OCI-M2 (cell line): ENCODE measurements around the gene TMEM40.
"Not testable (repeated sequence)": the region's sequence is repeated elsewhere in the genome, so short reads cannot be mapped to it uniquely, and the experiment has no call there.

Experiments
- DNase-seq: peaks from one replicate; lab custom pipeline; 2025; ENCODE audit not compliant: unreplicated experiment; lab: John Stamatoyannopoulos, UW

TMEM40 gene

DNA sequence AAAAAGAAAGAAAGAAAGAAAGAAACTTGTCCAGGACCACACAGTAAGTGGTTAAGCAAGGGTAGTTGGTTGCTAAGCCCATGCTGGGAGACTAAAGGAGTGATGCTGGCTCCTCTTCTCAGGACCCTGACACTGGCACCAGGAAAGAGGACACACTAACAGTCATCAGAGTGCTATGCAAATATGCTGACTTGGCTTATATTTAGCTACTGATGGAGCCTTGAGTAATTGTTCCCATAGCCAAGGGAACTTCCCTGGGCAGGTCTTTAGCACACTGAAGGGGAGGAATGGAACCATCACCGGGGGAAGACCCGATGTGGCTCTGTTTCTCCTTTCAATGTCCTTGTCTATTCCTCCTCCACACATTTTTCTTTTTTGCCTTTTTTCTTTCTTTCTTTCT, 6.2 kb downstream of the TMEM40 start:
- no peak for DNase-seq

DNA sequence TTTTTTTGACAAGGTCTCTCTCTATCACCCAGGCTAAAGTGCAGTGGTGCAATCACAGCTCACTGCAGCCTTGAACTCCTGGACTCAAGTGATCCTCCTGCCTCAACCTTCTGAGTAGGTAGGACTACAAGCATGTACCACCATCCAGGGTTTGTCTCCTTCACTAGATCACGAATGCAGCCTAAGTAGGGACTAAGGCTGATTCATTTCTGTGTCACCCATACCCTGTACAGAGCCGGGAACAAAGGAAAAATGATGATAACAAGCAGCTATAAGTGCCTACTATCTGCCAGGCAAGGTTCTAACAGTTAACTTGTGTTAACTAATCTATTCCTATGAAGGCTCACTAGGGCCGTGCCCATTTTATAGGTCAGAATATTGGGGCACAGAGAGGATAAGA, 7.0 kb downstream of the TMEM40 start:
- DNase-seq, result no peak

DNA sequence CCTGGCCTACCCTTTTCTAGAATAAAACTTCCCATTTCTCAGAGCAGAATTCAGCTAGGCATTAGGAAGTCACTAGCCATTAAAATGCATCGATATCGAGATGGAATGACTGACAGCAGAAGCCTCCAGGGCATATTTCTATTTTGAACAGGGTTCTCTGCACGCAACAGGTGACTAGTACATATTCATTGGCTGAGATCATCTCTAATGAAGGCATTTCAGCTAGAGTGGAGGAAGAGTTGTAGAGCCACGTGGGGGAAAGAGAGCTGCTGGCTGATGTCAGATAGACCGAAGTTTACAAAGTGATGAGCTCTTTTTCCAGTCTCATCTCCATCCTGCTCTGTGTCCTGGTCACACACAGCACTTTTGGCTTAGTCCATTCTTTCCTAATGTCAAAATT, 7.5 kb downstream of the TMEM40 start:
- DNase-seq, result no peak

DNA sequence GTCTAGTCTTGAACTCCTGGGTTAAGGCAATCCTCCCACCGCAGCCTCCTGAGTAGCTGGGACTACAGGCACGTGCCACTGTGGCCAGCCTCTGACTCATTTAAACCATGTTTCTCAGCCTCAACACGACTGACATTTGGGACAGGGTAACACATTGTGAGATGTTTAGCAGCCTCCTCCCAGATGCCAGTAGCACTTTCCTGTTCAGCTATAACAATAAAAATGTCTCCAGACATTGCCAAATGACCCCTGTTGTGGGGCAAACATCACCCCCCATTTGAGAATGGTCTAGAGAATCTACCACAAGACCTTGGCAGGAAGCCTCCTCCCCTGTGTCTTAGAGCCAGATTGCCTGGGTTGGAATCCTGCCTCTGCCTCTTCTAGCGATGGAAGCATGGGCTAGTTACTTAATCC, 8.4 kb downstream of the TMEM40 start:
- no peak for DNase-seq

DNA sequence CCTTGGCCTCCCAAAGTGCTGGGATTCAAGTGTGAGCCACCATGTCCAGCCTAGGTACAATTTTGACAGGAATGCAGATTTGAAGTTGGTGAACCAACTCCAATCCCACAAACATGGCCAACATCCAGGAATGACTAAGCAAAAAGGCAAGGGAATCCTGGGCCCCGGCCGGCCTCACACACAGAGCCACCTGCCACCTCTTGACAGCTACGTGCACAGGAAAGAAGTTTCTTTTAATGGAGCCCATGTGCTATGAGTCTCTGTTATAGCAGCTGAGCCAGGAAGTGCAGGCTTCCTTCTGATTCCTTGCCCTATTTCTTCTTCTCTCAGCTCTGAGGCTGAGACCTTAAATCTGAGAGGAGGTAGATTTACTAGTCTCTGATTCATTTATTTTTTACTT, 8.8 kb downstream of the TMEM40 start:
- no peak for DNase-seq

DNA sequence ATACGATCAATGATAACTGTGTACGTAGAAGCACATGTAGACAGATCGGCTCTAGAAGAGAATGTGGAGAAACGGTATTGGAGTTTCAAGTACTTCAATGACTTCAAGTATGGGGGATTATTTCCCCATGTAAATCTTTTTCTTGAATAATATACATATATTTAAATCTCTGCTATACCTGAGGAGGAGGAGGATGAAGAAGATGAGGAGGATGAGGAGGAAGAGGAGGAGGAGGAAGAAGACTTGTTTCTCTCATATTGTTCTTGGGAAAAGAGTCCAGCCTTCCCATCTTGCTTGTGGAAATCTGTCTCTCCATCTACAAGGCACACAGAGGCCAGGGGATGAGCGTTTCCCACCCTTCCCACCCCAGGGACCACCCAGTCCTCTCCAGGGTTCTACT, 10.6 kb downstream of the TMEM40 start:
- DNase-seq, result no peak

DNA sequence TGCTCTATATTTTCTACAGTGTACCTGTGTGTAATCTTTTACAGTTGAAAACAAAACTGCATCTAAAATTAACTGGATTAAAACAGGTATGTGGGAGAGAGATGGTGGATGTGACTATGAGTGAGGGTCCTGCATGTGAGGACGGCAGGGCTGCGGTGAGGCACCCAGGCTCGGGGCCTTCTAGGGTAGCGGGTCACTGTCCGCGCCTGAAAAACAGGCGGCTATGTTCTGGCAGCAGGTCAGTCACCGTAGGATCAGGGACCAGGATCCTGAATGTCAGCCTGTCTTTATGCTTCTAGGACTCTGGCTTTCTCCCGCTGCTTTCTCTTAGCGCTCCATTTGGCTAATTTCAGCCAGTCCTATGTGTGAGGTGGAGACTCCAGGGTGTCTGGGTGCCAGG, 12.6 kb downstream of the TMEM40 start:
- no peak for DNase-seq

DNA sequence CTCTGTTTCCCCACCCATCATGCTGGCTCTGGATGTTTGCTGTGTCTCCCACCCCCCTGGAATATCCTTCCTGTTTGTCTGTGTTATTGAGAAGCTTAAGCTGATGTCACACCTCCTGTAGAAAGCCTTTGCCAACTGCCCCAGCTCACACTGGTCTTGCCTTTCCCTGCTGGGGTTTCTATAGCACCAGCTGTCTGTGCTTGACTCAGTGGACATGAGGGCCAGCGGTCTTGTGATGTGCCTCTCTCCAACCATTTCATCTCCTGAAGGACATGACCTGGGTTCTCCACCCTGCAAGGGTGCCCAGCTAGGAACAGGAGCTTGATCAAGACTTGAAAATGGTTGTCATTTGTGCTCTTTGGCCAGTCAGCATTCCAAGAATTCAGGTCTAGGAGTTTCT, 14.7 kb downstream of the TMEM40 start:
- DNase-seq, result no peak

DNA sequence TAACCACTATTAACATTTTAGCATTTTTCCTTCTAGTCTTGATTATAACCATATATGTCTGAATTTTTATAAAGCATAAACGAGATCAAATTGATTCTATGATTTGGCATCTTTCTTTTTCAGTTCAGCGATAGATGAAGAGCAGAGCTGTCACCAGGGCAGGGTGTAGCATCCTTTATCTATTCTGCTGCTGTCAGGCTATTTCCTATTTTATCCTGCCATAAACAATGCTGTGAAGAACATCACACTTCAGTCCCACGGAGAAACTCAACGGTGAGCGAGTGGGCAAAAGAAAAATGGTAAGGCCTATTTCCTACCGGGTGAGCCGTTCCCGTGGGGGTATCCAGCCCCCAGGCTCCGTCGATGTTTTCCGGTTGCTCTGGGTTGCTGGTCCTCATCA, 15.5 kb downstream of the TMEM40 start:
- DNase-seq, result no peak

DNA sequence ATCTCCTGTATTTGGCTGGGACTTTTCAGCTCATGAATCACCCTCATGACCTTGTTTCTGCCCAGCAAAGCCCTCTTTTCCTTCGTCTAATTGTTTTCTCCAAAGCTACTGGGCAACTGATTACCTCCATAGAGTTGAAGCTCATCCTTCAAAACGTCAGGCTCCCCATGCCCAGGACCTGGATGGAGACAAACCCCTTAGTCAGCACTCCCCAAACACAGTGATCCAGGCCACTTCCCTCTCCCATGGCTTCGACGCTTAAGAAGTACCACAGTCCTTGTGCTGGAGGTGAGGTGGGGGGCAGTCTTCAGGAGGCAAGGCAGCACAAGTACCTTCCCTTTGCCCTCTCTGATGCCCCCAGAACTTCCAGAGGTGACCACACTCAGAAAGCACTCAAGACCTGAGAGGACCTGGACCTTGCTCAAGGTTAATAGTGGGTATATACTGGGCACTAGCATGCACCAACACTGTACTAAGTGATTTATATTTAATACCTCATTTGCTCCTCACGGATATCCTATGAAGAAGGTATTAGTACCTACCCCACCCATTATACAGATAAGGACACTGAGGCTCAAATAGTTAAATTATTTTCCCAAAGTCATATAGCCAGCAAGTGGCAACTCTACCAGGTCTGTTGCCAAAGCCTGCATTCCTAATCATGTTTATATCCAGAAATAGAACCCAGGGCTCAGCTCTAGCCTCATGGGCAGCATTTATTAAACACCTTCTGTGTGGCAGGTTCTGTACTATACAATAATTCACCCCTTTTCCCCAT, 16.5 kb downstream of the TMEM40 start:
- no peak for DNase-seq

DNA sequence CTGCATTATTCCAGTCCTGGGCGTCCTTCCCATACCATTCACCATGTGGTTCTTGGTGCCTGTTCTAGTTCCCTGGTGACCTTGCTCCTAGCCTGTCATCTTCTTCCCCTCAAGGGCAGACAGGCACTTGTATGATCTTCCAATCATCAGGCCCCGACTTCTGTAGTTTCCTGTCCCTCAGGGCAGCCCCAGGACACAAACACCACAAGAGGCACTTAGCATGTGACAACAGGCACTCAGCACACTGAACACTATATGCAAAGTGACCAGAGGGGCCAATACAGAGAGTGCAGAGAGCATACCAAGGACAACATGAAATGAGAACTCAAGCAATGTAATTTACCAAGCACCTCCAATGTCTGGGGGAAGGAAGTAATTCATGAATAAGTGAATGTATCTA, 17.9 kb downstream of the TMEM40 start:
- no peak for DNase-seq

DNA sequence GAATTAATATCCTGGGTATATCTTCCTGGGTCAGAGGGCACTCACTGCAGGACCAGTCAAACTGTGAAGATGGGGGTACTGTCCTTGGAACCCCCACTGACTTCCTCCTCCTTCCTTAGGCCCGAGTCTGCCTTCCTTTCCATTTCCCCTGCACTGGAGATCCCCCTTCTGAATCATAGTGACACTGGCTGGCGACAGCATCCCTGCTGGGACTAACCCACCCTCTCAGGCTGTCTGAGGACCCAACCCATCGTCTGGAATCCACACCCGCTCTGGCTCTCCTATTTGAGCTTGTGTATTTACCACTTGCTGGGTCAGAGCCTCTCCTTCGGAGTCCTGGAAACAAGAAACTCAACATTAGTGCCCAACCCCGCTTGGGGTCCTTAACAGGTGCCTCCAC, 21.2 kb downstream of the TMEM40 start:
- no peak for DNase-seq

DNA sequence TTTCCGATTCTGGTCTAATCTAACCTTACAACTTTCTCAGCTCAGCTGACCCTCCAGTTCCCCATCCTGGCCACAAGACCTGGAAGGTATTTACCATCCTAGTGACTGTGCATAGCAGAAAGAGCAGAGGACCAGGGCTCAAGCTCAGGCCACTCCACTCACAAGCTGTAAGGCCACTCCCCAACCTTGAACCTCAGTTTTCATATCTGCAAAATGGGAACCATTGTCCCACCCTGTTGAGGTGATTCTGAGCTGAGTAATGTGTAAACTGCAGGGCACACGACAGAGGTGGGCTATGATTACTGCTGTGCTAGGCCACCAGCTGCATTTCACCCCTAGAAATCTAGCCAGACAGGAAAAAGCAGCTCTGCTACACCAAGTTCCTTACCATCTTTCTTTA, 21.7 kb downstream of the TMEM40 start:
- DNase-seq, result no peak

DNA sequence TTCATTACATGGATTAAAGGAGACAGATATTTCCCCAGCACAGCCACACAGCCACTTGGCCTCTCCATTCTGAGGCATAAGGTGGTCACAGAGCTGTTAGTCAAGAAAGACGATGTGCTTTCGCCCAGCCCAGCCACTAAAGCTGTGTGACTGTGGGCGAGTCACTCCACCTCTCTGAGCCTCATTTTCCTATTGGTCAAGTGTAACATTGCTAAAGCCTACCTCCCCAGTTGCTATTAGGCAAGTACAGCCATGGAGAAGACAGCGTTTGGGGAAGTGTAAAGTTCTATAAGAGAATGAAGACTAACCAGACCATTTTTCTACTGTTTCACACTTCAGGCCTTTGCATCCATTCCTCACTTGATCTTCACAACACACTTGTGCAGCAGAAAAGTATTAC, 24.1 kb downstream of the TMEM40 start:
- no peak for DNase-seq

DNA sequence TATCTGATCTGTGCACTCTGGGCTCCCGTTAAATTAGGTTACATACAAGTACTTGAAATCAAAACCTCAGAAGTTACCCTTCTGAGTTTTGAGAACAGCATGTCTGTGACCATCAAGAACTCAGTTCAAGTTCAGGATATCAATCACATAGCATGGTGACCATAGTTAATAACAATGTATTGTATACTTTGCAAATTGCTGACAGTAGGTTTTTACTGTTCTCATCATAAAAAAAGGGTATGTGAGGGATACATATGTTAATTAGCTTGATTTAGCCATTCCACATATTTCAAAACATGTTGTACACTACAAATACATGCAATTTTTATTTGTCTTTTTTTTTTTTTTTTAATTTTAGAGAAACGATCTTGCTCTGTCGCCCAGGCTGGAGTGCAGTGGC, 25.5 kb downstream of the TMEM40 start:
- DNase-seq, result no peak

DNA sequence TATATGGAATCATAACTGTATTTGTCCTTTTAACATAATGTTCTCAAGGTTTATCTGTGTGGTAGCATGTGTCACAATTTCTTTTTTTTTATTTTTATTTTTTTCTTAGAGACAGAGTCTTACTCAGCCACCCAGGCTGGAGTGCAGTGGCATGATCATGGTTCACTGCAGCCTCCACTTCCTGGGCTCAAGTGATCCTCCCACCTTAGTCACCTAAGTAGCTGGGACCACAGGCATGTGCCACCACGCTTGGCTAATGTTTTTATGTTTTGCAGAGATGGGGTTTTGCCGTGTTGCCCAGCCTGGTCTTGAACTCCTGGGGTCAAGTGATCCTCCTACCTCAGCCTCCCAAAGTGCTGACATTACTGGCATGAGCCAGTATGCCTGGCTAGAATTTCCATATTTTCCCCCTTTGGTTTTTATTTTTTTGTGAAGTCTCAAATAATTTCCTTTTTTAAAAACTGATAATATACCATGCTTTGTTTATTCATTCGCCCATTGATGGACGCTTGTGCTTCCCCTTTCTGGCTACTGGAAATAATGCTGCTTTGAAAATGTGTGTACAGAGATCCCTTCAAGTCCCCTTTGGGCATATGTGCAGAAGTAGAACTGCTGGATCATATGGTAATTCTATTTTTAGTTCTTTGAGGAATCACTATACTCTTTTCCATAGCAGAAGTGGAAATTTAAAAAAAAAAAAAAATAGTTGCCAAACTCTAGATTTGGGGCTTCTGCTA, 28.4 kb downstream of the TMEM40 start:
- DNase-seq, result no peak

DNA sequence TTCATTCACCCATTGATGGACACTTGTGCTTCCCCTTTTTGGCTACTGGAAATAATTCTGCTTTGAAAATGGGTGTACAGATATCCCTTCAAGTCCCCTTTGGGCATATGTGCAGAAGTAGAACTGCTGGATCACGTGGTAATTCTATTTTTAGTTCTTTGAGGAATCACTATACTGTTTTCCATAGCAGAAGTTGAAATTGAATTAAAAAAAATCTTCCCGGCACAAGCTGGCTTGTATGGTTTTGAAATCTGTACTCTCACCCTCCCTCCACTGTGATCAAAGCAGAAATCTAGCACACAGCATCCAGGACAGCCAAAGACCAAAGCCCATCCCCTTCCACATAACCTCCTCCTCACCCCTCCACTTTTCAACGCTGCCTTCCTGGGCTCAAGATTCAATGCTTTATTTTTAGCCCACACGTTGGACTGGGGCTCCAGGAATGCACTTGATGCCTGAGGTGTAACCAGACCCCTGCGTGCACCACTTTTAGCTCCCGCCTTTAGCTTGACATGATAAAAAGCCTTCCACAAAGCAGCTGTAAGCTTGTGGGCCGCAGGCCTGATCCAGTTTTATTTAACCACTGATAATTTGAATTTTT, 29.9 kb downstream of the TMEM40 start:
- DNase-seq, result no peak

DNA sequence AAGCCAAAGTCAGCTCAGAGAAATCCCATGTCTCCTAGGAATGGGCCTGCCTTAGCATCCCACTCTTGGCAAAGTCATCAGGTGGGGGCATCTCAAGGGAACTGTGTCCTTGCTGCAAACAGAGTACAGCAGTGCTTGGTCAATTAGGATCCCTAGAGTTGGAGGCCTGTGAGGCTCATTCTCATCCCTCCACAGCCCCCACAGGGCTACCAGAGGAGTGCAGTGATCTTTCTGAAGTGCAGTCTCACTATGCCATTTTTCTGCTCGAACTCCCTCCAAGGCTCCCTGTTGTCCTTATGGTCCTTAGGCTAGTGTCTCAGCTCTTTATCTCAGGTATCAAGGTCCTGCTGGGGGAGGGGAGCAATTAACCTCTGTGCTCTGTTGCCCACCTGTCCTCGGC, 31.1 kb downstream of the TMEM40 start:
- no peak for DNase-seq

DNA sequence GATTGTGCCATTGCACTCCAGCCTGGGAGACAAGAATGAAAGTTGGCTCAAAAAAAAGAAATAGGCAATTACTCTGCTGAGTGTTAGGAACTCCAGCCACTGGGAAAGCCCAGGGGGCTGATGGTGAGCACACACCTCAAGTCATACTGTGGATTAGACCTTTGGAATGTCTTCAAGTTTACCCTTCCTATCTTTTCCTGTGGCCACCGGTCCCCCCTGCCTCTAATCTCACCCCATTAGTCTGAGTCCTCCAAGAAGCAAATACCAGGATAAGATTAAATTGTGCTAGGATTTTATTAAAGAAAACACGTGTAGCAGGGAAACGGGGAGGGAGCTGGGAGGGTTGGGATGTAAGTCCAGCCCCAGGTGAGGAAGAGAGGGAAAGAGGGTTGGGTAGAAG, 31.6 kb downstream of the TMEM40 start:
- no peak for DNase-seq

DNA sequence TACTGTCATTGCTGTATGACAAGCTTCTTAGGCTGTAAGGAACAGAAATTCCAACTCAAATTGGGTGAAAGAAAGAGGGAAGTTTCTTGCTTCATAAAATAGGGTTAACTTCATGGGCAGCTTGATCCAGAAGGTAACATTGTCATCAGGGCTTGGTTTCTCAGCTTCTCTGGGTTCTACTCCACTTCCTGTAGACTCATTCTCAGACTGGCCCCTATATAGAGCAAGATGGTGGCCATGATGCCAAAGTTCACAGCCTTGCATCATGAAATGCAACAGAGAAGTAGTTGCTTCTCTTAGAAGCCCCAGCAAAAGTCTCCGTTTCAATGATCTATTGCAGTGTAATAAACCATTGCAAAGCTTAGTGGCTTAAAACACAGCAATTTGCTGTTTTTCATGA, 33.6 kb downstream of the TMEM40 start:
- DNase-seq, result no peak

DNA sequence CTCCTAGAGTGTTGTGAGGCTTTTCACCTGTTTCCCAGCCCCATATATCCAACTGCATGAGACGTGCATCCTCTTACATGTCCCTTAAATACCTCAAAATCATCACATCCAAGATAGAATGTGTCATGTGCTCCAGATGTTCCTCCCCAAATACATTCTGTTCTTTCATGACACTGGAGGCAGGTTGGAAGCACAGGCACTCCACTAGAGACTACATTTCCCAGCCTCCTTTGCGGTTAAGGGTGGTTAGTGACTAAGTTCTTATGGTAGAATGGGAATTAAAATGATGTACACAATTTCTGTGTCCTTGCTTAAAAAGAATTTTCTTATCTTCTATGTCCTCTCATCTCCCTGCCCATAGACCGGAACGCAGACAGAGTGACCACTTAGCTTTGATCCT, 34.3 kb downstream of the TMEM40 start:
- DNase-seq, result no peak

DNA sequence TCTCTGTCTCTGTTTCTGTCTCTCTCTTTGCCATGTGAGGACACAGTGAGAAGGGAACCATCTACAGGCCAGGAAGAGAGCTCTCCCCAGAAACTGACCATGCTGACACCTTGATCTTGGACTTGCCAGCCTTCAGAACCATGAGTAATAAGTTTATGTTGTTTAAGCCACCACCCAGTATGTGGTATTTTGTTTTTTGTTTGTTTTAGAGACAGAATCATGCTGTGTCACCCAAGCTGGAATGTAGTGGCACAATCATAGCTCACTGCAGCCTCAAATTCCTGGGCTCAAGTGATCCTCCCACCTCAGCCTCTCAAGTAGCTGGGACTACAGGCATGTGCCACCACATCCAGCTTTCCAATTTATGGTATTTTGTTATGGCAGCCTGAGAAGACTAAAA, 35.7 kb downstream of the TMEM40 start:
- DNase-seq, result not testable (repeated sequence)
